Gastrocnemius medialis (tissue), 4 donors: ENCODE results near the gene TMED10.
"Not testable (repeated sequence)": the region's sequence is repeated elsewhere in the genome, so short reads cannot be mapped to it uniquely, and the experiment has no call there.

Source experiments
- CTCF ChIP-seq, 5 experiments: fragments of 450-650 bp in 3 of 5; fragments of 200-600 bp in 2 of 5; sonication (generic) in 2 of 5; IDR thresholded peaks in 4 of 5; conservative IDR thresholded peaks in 1 of 5; 1 replicate in 4 of 5; 2 replicates in 1 of 5; pipeline ENCODE4 v1.5.1; 2016 to 2019; ENCODE audit warnings: antibody characterized with exemption in 5 of 5, mild to moderate bottlenecking in 3 of 5, moderate library complexity in 3 of 5
- POLR2A ChIP-seq, 2 donors: fragments of 450-650 bp; IDR thresholded peaks; one replicate each; pipeline ENCODE4 v1.6.1; 2017; ENCODE audit warnings: antibody characterized with exemption in 2 of 2, mild to moderate bottlenecking in 2 of 2, moderate library complexity in 2 of 2

GRCh38 chr14:75182163-75182562, 5.8 kb upstream of the TMED10 start:
- TF ChIP-seq CTCF (IDR thresholded peaks at IDR 0.05 in 4 of 5, conservative IDR thresholded peaks at IDR 0.05 in 1 of 5); POLR2A (IDR thresholded peaks at IDR 0.05): not testable (repeated sequence)
